HG03342 (cell line): ENCODE data around the gene GATM.
"Not testable (repeated sequence)": the region's sequence is repeated elsewhere in the genome, so short reads cannot be mapped to it uniquely, and the experiment has no call there.

Experiments used
- ATAC-seq: cut with Tn5 transposase; IDR thresholded peaks from one replicate; pipeline ENCODE4 v1.9.1; 2021; ENCODE audit warnings: mild to moderate bottlenecking, moderate library complexity; ENCODE audit not compliant: unreplicated experiment

The GATM gene

GRCh38 chr15:45314960-45315359 lies 63.4 kb downstream of the GATM start:
- ATAC-seq: no peak

GRCh38 chr15:45314117-45314516 lies 64.2 kb downstream of the GATM start:
- not testable (repeated sequence) for ATAC-seq
